SU-DHL-6 (cell line): Measurements from ENCODE around the gene PBX1.

ENCODE experiments used
- H2AFZ ChIP-seq: fragments of 200-600 bp; sonication (generic); 2 replicates; pipeline ENCODE4 v1.6.1; 2014; ENCODE audit warnings: low read depth, mild to moderate bottlenecking, moderate library complexity, mixed read lengths, antibody characterized with exemption, low read length; ENCODE audit not compliant: severe bottlenecking
- H3F3A ChIP-seq: fragments of 200-600 bp; shearing (Covaris generic); 2 replicates; pipeline ENCODE4 v1.6.0; 2016; ENCODE audit warnings: antibody characterized with exemption, mild to moderate bottlenecking; ENCODE audit not compliant: insufficient read depth
- H3K27ac ChIP-seq: fragments of 200-600 bp; sonication (generic); 2 replicates; pipeline ENCODE4 v1.5.1; 2016; ENCODE audit warnings: low read depth, mild to moderate bottlenecking, low read length, moderate library complexity, mixed read lengths
- H3K27me3 ChIP-seq: fragments of 200-600 bp; sonication (generic), shearing (Covaris generic); 2 replicates; pipeline ENCODE4 v1.6.0; 2014; ENCODE audit warnings: mild to moderate bottlenecking, low read length
- H3K36me3 ChIP-seq: fragments of 200-600 bp; sonication (generic); 2 replicates; pipeline ENCODE4 v1.6.1; 2014; ENCODE audit warnings: mild to moderate bottlenecking, low read length, mixed read lengths
- H3K4me2 ChIP-seq: fragments of 300-600, 200-600 bp; shearing (Covaris generic), sonication (generic); 2 replicates; pipeline ENCODE4 v1.6.0; 2014; ENCODE audit warnings: low read length, low read depth, mild to moderate bottlenecking; ENCODE audit not compliant: poor library complexity, severe bottlenecking
- H3K4me3 ChIP-seq: fragments of 200-600 bp; sonication (generic); 2 replicates; pipeline ENCODE4 v1.5.1; 2014; ENCODE audit warnings: antibody characterized with exemption, low read length, mild to moderate bottlenecking, mixed read lengths; ENCODE audit not compliant: insufficient read depth, poor library complexity, severe bottlenecking
- H3K79me2 ChIP-seq: fragments of 200-600 bp; sonication (generic); 2 replicates; pipeline ENCODE4 v1.6.1; 2014; ENCODE audit warnings: mild to moderate bottlenecking, low read length, moderate library complexity; ENCODE audit not compliant: insufficient read depth
- H3K9ac ChIP-seq: fragments of 200-600 bp; sonication (generic); 2 replicates; pipeline ENCODE4 v1.7.0; 2014; ENCODE audit warnings: mild to moderate bottlenecking, low read length
- H3K9me2 ChIP-seq: fragments of 200-600 bp; sonication (generic); replicated peaks from 2 replicates; pipeline ENCODE4 v1.6.1; 2014; ENCODE audit warnings: low read length; ENCODE audit not compliant: insufficient read depth
- H3K9me3 ChIP-seq: fragments of 200-600 bp; sonication (generic); 2 replicates; pipeline ENCODE4 v1.6.1; 2014; ENCODE audit warnings: low read length, mixed read lengths; ENCODE audit not compliant: insufficient read depth
- H4K20me1 ChIP-seq: fragments of 200-600 bp; sonication (generic); 2 replicates; pipeline ENCODE4 v1.6.1; 2014; ENCODE audit warnings: low read depth, mild to moderate bottlenecking, antibody characterized with exemption, low read length, moderate library complexity, mixed read lengths
- CTCF ChIP-seq: fragments of 200-600 bp; sonication (generic); IDR thresholded peaks from one replicate; pipeline ENCODE4 v1.5.1; 2017; ENCODE audit warnings: antibody characterized with exemption, mild to moderate bottlenecking, low read length, moderate library complexity; ENCODE audit not compliant: insufficient read depth, poor library complexity, severe bottlenecking
- EZH2phosphoT487 ChIP-seq: fragments of 200-600 bp; sonication (generic), shearing (Covaris generic); conservative IDR thresholded peaks from 2 replicates; pipeline ENCODE4 v1.6.1; 2018; ENCODE audit warnings: mild to moderate bottlenecking, antibody characterized with exemption, low read length, moderate library complexity, mixed read lengths

The PBX1 gene

GRCh38 chr1:164664127-164664526, 105.1 kb downstream of the PBX1 start:
- H3K9me3 ChIP-seq = no peaks in the 10 kb centered on the region
- TF ChIP-seq CTCF = no peak
- no peak for TF ChIP-seq EZH2phosphoT487
- no peak overlapping the region for H3K4me2 ChIP-seq
- H3K79me2 ChIP-seq = no peaks in the 10 kb centered on the region
- H3K9ac ChIP-seq = no peak overlapping the region
- H3K4me3 ChIP-seq = no peak overlapping the region
- no peaks in the 10 kb centered on the region for H3K36me3 ChIP-seq
- H2AFZ ChIP-seq = no peak overlapping the region
- H4K20me1 ChIP-seq = no peaks in the 10 kb centered on the region
- no peaks in the 10 kb centered on the region for H3K9me2 ChIP-seq
- no peaks in the 10 kb centered on the region; the same call in 1 of the 2 replicates for H3K27me3 ChIP-seq
- no peak overlapping the region for H3K27ac ChIP-seq
- no peaks in the 10 kb centered on the region for H3F3A ChIP-seq

- no peak overlapping the region for H3K9ac ChIP-seq
- no peak overlapping the region for H3K4me3 ChIP-seq
- no peaks in the 10 kb centered on the region for H3K9me2 ChIP-seq
- no peaks in the 10 kb centered on the region for H3K27me3 ChIP-seq
- no peaks in the 10 kb centered on the region for H3F3A ChIP-seq
- H2AFZ ChIP-seq = no peak overlapping the region
- TF ChIP-seq CTCF (no peak), EZH2phosphoT487 (no peak)
- H3K79me2 ChIP-seq = no peaks in the 10 kb centered on the region
- no peak overlapping the region for H3K4me2 ChIP-seq
- H3K27ac ChIP-seq = no peak overlapping the region
- H4K20me1 ChIP-seq = no peaks in the 10 kb centered on the region
- no peaks in the 10 kb centered on the region for H3K36me3 ChIP-seq
- H3K9me3 ChIP-seq = no peaks in the 10 kb centered on the region
Measured at GRCh38 chr1:164667001-164667400, 108.0 kb downstream of the PBX1 start.

GRCh38 chr1:164667600-164667999, 108.6 kb downstream of the PBX1 start:
- Histone ChIP-seq H3K9ac (no peak overlapping the region), H3K9me2 (no peaks in the 10 kb centered on the region), H4K20me1 (no peaks in the 10 kb centered on the region), H3K9me3 (no peaks in the 10 kb centered on the region), H3K79me2 (no peaks in the 10 kb centered on the region), H3K4me2 (no peak overlapping the region), H3K27ac (no peak overlapping the region), H3K36me3 (no peaks in the 10 kb centered on the region), H3K4me3 (no peak overlapping the region), H2AFZ (no peak overlapping the region), H3K27me3 (no peaks in the 10 kb centered on the region), H3F3A (no peaks in the 10 kb centered on the region)
- TF ChIP-seq EZH2phosphoT487 (no peak), CTCF (no peak)
